GM23248 (cell line): ENCODE measurements around the gene MAFF. TPM values are rescaled to one million over a fixed set of nuclear protein-coding genes. Genes with fewer than 3 reads are reported as not detected.

ENCODE experiments used
- DNase-seq: peaks from one replicate; pipeline ENCODE4 v3.0.0-alpha.2; 2015
- H2AFZ ChIP-seq: fragments of 200-600 bp; sonication (generic); 2 replicates; pipeline ENCODE4 v1.6.1; 2016; ENCODE audit warnings: antibody characterized with exemption
- H3F3A ChIP-seq: fragments of 200-600 bp; sonication (generic); 2 replicates; pipeline ENCODE4 v1.6.1; 2016; ENCODE audit warnings: mild to moderate bottlenecking, antibody characterized with exemption, mixed run types; ENCODE audit not compliant: insufficient read depth
- H3K27ac ChIP-seq: fragments of 200-600 bp; sonication (generic); 2 replicates; pipeline ENCODE4 v1.5.1; 2016; ENCODE audit warnings: mild to moderate bottlenecking
- H3K27me3 ChIP-seq: fragments of 200-600 bp; sonication (generic); replicated peaks from 2 replicates; pipeline ENCODE4 v1.6.1; 2016; ENCODE audit warnings: mild to moderate bottlenecking; ENCODE audit not compliant: insufficient read depth
- H3K36me3 ChIP-seq: fragments of 200-600 bp; sonication (generic); 2 replicates; pipeline ENCODE4 v1.6.1; 2016; ENCODE audit warnings: low read depth, mild to moderate bottlenecking
- H3K4me1 ChIP-seq: fragments of 200-600 bp; sonication (generic); 2 replicates; pipeline ENCODE4 v1.6.1; 2016; ENCODE audit warnings: mild to moderate bottlenecking; ENCODE audit not compliant: insufficient read depth
- H3K4me2 ChIP-seq: fragments of 200-600 bp; sonication (generic); one replicate; pipeline ENCODE4 v1.6.1; 2016; ENCODE audit warnings: mild to moderate bottlenecking; ENCODE audit not compliant: unreplicated experiment
- H3K4me3 ChIP-seq: fragments of 200-600 bp; sonication (generic); 2 replicates; pipeline ENCODE4 v1.5.1; 2016; ENCODE audit warnings: mild to moderate bottlenecking
- H3K79me2 ChIP-seq: fragments of 200-600 bp; sonication (generic); 2 replicates; pipeline ENCODE4 v1.6.1; 2016; ENCODE audit warnings: mild to moderate bottlenecking; ENCODE audit not compliant: insufficient read depth
- H3K9ac ChIP-seq: fragments of 200-600 bp; sonication (generic); 2 replicates; pipeline ENCODE4 v1.6.1; 2016; ENCODE audit warnings: mild to moderate bottlenecking
- H3K9me2 ChIP-seq: fragments of 200-600 bp; sonication (generic); 2 replicates; pipeline ENCODE4 v1.6.1; 2016; ENCODE audit warnings: mixed run types, mild to moderate bottlenecking, moderate library complexity; ENCODE audit not compliant: insufficient read depth
- H3K9me3 ChIP-seq: fragments of 200-600 bp; sonication (generic); one replicate; pipeline ENCODE4 v1.6.1; 2017; ENCODE audit warnings: low read depth
- H4K20me1 ChIP-seq: fragments of 200-600 bp; sonication (generic); 2 replicates; pipeline ENCODE4 v1.6.0; 2016; ENCODE audit not compliant: insufficient read depth
- EZH2 ChIP-seq: fragments of 200-600 bp; sonication (generic); IDR thresholded peaks from 2 replicates; pipeline ENCODE4 v1.6.1; 2018; ENCODE audit warnings: antibody characterized with exemption, mild to moderate bottlenecking; ENCODE audit not compliant: insufficient read depth, poor library complexity, severe bottlenecking
- EZH2phosphoT487 ChIP-seq: fragments of 200-600 bp; sonication (generic); IDR thresholded peaks from 2 replicates; pipeline ENCODE4 v1.6.1; 2018; ENCODE audit warnings: antibody characterized with exemption, moderate library complexity, mild to moderate bottlenecking, low read depth; ENCODE audit not compliant: insufficient read depth
- WGBS, 2 experiments: methylation state at CpG; one replicate each; pipeline ENCODE4 v1.1.6; 2015 to 2017; ENCODE audit warnings: low lambda C conversion rate in 2 of 2, low coverage in 1 of 2; ENCODE audit errors: missing lambda C conversion rate in 2 of 2; 5-methylcytosine and 5-hydroxymethylcytosine counted together
- in situ Hi-C: fragments of 300-500 bp; cut with MboI; formaldehyde crosslinking; loops from 2 replicates; pipeline ENCODE4 v1.15.0; 2020
- polyA plus RNA-seq: library from polyadenylated mRNA; unstranded; fragments of >200 nt; fragmentation: Nextera tagmentation; extraction: Ambion mirVana; gene quantifications from 2 replicates; pipeline ENCODE4 v1.2.1, GENCODE V29; 2016
- total RNA-seq: library from RNA; depleted of rRNA; stranded (reverse); fragments of >200 nt; shearing (Covaris generic); gene quantifications from 2 replicates; pipeline ENCODE4 v1.2.3, GENCODE V29; 2014

MAFF gene
- total and polyA plus RNA-seq, 2 experiments from 2014 or later, result 34.6 to 68.1 TPM

DNA sequence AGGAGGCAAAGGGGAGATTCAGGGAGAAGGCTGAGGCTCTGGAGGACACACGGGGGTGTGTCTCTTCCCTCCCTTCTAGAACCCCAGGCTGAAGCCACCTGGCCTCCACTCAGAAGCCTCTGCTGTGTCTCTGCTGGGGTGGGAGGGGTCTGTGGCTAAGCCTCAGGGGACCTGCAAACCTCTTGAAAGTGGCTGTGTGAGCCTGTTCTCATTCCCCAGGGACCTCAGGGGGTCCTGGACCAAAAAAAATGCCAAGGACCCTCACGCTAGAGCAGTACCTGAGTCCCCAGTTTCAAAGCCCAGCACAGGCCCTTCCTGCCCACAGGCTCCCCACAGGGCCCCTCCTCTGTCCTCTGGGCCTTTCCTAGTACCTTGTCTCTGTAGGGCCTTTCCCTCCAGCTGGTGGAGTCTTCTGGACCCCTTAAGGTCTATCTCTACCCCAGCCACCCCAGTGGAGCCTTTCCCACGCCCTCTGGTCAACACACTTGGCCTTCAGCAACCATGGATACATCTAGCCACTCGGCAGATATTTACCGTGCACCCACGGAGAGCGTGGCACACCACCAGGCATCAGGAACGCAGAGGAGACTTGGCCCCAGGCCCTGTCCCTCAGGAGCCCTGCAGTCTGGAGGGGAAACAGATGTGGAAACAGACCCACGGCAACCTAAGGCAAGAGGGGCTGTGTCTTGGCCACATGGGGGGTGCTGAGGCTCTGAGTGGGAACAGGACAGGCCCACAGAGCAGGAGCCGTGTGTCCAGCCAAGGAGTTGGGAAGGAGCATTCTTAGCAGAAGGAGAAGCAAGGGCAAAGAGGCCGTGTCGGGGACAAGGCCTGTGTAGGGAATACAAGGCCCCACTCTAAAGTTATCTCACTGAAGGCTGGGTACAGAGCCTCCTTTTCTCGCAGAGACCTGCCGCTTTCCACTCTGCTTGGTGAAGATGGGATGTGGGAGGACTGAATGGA is 38.6 kb upstream of the MAFF start:
- DNase-seq, result no peak
- Histone ChIP-seq H3K79me2 (no peaks in the 10 kb centered on the region), H3K9me3 (no peaks in the 10 kb centered on the region), H2AFZ (no peak overlapping the region), H4K20me1 (no peaks in the 10 kb centered on the region), H3K9me2 (no peaks in the 10 kb centered on the region), H3K9ac (no peak overlapping the region), H3K27ac (no peak overlapping the region), H3K4me3 (no peak overlapping the region), H3F3A (no peaks in the 10 kb centered on the region), H3K4me2 (no peak overlapping the region), H3K36me3 (no peaks in the 10 kb centered on the region), H3K4me1 (0 out of 2 replicates have a peak, but pooled peaks cover 4% of the 10 kb centered on the region), H3K27me3 (no peaks in the 10 kb centered on the region)
- in situ Hi-C loops, result no loop called here
- TF ChIP-seq EZH2phosphoT487, result no peak
- no peak for TF ChIP-seq EZH2
- WGBS, 2 experiments, result 79 to 81% methylated on average over 14 of the region's 14 CpGs

DNA sequence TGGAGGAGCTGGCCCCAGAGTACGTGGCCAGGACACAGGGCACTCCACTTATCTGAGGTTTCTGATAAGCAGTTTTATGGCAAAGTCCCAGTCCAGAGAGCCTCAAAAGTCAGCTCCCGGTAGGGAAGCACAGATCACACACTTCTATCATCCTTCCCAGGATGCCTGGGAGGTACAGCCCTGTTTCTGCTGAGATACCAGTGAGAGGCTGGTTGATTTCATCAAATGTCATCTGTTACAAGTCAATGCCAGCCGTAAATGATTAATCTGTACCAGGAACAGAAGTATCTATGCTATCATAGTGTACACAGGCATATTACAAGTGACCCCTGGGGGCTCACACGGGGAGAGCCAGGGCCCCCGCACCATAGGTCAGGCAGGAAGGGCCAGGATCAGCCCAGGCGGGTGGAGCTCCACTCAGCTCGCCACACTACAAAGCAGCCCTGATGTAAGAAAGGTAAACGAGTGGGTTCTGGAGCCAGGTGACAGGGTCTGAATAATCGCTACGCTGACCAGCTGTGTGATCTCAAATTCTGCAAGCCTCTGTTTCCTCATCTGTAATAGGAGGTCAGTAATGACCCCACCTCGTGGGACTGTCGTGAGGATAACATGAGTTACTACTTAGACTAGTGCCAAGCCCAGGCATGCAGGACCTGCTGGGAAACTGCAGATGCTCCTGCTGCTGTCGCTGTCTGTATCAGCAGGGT is 37.8 kb upstream of the MAFF start:
- 86 to 88% methylated on average over 13 of the region's 13 CpGs for WGBS, 2 experiments
- H3K79me2 ChIP-seq, result no peaks in the 10 kb centered on the region
- no peaks in the 10 kb centered on the region for H3K36me3 ChIP-seq
- H3K27me3 ChIP-seq, result no peaks in the 10 kb centered on the region
- H2AFZ ChIP-seq, result no peak overlapping the region
- in situ Hi-C loops, result no loop called here
- H3K4me2 ChIP-seq, result no peak overlapping the region
- H3K9ac ChIP-seq, result no peak overlapping the region
- H3K9me2 ChIP-seq, result no peaks in the 10 kb centered on the region
- TF ChIP-seq EZH2 (no peak), EZH2phosphoT487 (no peak)
- no peak overlapping the region for H3K27ac ChIP-seq
- H3K4me3 ChIP-seq, result no peak overlapping the region
- H4K20me1 ChIP-seq, result no peaks in the 10 kb centered on the region
- no peak for DNase-seq
- H3K9me3 ChIP-seq, result no peaks in the 10 kb centered on the region
- H3F3A ChIP-seq, result no peaks in the 10 kb centered on the region
- H3K4me1 ChIP-seq, result 0 out of 2 replicates have a peak, but pooled peaks cover 4% of the 10 kb centered on the region

- no peaks in the 10 kb centered on the region for H3K9me2 ChIP-seq
- no peaks in the 10 kb centered on the region for H3K79me2 ChIP-seq
- H4K20me1 ChIP-seq, result no peaks in the 10 kb centered on the region
- 0 out of 2 replicates have a peak, but pooled peaks cover 4% of the 10 kb centered on the region for H3K4me1 ChIP-seq
- no peak overlapping the region for H3K9ac ChIP-seq
- in situ Hi-C loops, result no loop called here
- 96% methylated on average over 7 of the region's 7 CpGs for WGBS, 2 experiments
- H3K4me2 ChIP-seq, result no peak overlapping the region
- H3K4me3 ChIP-seq, result no peak overlapping the region
- no peak for TF ChIP-seq EZH2phosphoT487
- TF ChIP-seq EZH2, result no peak
- no peaks in the 10 kb centered on the region for H3K27me3 ChIP-seq
- H3F3A ChIP-seq, result no peaks in the 10 kb centered on the region
- no peaks in the 10 kb centered on the region for H3K36me3 ChIP-seq
- H3K9me3 ChIP-seq, result no peaks in the 10 kb centered on the region
- no peak for DNase-seq
- no peak overlapping the region for H2AFZ ChIP-seq
- H3K27ac ChIP-seq, result no peak overlapping the region
These were observed 37.3 kb upstream of the MAFF start for GRCh38 chr22:38164551-38164918.

DNA sequence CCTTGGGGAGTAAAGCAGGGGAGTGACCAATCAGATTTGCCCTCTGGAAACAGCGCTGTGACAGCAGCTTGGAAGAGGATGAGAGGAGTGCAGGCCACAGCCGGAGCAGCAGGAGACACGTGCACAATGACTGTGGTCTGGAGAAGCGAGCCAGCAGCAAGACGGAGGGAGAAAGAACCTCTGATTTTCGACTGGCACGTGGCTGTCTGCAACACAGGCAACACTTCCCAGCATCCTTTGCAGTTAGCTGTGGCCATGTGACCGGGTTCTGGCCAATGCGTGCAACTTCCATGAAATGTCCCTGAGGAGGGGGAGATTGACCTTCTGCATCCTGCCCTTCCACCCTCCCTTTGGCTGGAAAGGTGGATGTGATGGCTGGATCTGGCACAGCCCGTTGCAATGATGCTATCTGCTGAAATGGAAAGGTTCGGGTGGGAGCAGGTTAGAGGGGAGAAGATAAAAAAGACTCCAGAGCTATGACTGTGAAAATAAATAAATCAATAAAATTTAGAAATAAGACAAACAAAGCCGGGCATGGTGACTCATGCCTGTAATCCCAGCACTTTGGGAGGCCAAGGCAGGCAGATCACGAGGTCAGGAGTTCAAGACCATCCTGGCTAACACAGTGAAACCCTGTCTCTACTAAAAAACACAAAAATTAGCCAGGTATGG is 35.7 kb upstream of the MAFF start:
- H3K27ac ChIP-seq, result no peak overlapping the region

More for the DNA sequence above, 35.7 kb upstream of the MAFF start:
- Histone ChIP-seq H3K9ac (no peak overlapping the region), H3K4me3 (no peak overlapping the region), H3K9me2 (no peaks in the 10 kb centered on the region), H4K20me1 (no peaks in the 10 kb centered on the region), H3F3A (no peaks in the 10 kb centered on the region), H3K36me3 (no peaks in the 10 kb centered on the region), H3K4me2 (no peak overlapping the region), H3K4me1 (0 out of 2 replicates have a peak, but pooled peaks cover 4% of the 10 kb centered on the region), H3K9me3 (no peaks in the 10 kb centered on the region), H2AFZ (no peak overlapping the region), H3K27me3 (no peaks in the 10 kb centered on the region), H3K79me2 (no peaks in the 10 kb centered on the region)
- TF ChIP-seq EZH2, result no peak
- TF ChIP-seq EZH2phosphoT487, result no peak
- WGBS, 2 experiments, result 74 to 80% methylated on average over 12 to 13 of the region's 13 CpGs
- in situ Hi-C loops, result no loop called here
- DNase-seq, result no peak
